Activated CD4-positive, alpha-beta T cell treated with anti-CD3 and anti-CD28 coated beads for 48 hours (primary cell): ENCODE results near the gene USF3.

Source experiments
- DNase-seq: peaks from one replicate; pipeline ENCODE4 v3.0.0-alpha.2; 2020

The USF3 gene, protein sequence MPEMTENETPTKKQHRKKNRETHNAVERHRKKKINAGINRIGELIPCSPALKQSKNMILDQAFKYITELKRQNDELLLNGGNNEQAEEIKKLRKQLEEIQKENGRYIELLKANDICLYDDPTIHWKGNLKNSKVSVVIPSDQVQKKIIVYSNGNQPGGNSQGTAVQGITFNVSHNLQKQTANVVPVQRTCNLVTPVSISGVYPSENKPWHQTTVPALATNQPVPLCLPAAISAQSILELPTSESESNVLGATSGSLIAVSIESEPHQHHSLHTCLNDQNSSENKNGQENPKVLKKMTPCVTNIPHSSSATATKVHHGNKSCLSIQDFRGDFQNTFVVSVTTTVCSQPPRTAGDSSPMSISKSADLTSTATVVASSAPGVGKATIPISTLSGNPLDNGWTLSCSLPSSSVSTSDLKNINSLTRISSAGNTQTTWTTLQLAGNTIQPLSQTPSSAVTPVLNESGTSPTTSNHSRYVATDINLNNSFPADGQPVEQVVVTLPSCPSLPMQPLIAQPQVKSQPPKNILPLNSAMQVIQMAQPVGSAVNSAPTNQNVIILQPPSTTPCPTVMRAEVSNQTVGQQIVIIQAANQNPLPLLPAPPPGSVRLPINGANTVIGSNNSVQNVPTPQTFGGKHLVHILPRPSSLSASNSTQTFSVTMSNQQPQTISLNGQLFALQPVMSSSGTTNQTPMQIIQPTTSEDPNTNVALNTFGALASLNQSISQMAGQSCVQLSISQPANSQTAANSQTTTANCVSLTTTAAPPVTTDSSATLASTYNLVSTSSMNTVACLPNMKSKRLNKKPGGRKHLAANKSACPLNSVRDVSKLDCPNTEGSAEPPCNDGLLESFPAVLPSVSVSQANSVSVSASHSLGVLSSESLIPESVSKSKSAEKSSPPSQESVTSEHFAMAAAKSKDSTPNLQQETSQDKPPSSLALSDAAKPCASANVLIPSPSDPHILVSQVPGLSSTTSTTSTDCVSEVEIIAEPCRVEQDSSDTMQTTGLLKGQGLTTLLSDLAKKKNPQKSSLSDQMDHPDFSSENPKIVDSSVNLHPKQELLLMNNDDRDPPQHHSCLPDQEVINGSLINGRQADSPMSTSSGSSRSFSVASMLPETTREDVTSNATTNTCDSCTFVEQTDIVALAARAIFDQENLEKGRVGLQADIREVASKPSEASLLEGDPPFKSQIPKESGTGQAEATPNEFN (N-terminal part only)

GRCh38 chr3:113695786-113696645 is at the start of gene USF3:
Gene USF3 (minus strand): TSS chr3:113696642. CDS start chr3:113674878, 21,764 bp downstream.
- DNase-seq: peak; percentile 82

DNA sequence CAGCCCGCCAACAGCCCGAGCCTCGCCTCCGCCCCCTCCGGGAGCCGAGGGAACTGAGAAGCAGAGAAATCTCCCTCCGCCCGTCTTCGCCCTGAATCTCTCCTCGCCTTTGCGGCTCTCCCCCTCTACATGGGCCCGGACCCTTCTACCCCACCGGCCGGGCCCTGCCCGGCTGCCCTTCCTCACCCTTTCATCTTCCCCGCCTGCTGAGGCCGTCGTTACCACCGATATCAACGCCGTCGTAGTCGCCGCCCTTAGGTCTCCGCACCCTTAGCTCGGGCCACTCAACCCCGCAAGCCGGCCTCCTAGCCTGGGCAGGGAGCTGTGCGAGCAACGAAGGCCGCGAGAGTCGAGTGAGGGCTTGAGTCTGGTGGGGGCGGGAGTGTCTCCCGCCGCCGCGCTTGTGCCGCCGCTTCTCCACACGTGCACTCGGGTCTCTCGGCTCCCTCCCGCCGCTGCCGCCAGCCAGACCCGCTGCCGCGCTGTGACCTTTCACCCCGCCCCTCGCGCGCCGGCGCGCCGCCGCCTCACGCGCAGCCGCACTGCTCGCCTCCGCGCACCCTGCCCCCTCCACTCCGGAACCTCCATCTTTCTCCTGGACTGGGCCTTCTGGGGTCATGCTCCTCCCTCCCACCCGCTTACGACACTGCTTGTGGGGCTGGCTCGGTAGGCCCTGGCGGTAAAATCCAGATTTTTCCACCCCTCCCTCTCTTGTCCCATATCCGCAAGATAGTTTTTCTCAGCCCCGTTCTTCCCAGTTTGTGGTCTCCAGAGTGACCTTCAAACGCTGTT is 49.5 kb upstream of the USF3 start, which contains the start of gene NAA50:
Gene NAA50 (minus strand): TSS at position 494 of the 792 bp plus-strand sequence. CDS start 300 bp downstream, at position 194.
- DNase-seq: peak; percentile 96

DNA sequence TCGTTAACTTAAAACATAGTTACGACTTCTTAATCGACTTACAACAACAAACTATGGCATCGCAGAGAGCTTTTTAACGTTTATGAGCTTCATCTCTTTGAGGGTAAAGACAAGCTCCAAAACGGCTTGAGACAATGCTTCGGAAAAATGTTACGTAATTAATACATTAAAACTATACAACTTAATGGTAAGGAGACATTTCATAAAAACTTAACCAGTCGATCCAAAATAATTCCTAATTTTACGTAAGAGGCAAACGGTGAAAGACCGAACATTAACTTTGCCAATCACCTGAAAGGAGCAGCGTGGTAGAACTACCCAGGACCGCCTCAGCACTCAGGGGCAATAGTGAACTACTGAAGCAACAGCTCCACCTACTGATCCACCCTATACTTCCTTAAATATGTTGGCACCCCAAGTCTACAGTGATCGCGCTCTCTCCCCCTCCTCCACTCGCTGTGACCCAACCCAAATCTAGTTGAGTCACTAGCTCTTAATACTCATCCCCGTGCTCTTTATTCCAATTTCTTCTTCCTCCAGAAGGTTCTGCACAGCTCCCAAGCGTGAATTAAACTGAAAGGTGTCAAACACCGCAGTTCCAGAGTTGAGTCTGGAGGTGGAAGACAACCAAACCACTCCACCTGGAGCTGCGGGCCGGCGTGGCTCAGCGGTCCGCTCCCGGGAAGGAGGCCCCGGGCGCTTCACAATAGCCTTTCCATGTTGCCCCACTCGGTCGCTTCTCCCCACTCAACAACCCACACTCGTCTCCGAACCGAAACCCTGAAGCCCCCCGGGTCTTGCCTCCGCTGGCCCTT is 48.7 kb upstream of the USF3 start:
- peak; percentile 85 for DNase-seq

GRCh38 chr3:113743006-113743630 is 46.7 kb upstream of the USF3 start:
- DNase-seq: no peak

- DNase-seq: no peak
Observed at GRCh38 chr3:113741620-113742019, 45.2 kb upstream of the USF3 start.

DNA sequence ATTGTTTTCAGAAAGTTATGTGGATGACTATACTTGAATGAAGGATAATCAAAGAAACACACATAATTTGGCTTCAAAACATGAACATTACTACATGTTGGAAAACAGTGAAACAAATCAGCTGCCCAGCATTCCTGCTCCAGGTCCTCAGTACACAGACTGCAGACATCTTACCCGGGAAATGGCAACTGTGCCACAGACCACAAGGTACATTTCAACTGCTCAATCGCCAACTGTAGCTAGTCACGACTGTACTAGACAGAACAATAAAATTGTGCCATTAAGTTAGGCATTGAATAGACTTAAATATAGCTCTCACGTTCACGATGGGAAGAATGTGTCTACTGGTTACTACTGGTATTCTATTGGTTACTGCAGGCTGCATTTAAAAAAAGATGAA is 44.6 kb upstream of the USF3 start:
- no peak for DNase-seq

- no peak for DNase-seq
Observed at GRCh38 chr3:113736548-113737089, 40.2 kb upstream of the USF3 start.

DNA sequence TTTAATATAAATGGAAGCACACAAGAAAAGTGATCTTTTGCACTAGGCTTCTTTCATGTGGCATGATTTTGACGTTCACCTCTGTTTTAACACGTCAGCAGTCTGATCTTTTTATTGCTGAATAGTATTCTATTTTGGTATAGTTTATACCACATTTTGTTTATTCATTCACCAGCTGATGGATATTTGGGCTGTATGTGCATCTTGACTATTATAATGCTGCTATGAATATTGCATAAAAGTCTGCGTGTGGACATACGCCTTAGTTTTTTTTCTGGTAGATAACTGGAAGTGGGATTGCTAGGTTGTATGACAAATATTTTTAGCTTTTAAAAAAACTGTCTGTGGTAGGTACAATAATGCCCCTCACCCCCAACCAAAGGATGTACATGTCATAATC is 35.3 kb upstream of the USF3 start:
- no peak for DNase-seq

DNA sequence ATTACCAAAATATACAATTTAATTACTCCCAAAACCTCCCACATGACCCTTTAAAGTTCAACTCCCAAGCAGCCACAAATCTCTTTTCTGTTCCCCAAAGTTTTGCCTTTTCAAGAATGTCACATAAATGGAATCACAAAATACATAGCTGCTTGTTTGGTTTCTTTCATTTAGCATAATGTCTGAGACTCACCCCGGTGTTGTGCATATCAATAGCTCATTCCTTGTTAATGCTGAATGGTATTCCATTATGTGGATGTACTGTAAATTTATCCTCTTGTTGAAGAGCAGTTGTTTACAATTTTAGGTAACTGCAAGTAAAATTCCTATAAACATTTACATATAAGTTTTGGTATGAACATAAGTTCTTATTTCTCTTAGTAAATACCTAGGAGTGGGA is 34.1 kb upstream of the USF3 start:
- no peak for DNase-seq

- DNase-seq: no peak
Observed at GRCh38 chr3:113728661-113729060, 32.2 kb upstream of the USF3 start.

GRCh38 chr3:113721636-113722035 is 25.2 kb upstream of the USF3 start:
- DNase-seq: no peak

GRCh38 chr3:113719758-113720157 is 23.3 kb upstream of the USF3 start:
- no peak for DNase-seq

DNA sequence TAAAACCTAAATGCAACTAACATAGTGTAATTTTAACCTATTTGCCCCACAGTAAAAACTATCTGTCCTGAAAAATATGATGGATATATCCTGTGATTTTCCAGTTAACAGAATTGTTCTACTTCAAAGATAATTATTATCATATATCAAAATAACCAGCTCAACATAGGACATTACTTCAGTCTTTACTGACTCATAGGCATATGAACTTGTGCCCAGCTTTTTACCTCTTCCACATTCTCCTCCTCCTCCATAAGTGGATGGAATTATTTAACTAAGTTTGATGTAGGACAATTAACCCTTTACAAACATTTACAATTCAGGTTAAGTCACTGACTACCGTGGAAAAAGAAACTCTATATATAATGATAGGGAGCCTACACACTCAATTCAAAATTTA is 22.9 kb upstream of the USF3 start:
- DNase-seq: no peak

- no peak for DNase-seq
Observed at GRCh38 chr3:113717818-113718217, 21.4 kb upstream of the USF3 start.

DNA sequence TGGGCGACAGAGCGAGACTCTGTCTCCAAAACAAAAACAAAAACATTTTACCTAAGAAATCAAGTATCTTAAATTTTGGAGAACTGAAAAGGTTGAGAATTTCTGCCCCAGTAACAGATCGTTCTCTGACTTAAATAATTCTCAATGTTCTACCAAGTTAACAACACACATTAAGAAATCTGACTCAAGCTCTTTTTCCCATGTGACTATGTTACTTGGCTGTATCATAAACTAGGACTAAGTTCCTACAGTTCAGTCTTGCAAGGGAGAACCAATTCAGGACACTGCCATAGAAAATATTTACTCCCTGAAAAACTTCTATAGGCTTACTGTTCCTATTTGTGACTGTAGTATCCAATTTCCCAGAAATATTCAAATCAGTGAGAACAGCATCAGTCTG is 20.9 kb upstream of the USF3 start:
- no peak for DNase-seq

DNA sequence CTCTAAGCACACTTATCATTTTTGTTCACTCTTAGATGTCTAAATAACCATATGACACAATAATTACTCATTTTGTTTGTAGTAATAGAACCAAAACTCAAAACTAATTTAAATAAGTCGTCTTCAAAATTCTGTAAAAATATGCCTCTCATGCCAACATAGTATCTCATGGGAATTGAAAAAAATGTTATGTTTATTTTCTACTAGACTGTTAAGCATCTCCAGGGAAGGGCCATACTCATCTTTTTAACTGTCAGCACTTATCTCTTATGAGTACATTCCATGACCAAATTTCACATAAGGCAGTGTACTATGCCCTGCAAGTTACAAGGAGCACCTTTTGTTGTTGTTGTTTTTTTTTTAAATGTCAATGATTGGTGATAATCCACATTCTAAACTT is 18.3 kb upstream of the USF3 start:
- no peak for DNase-seq

DNA sequence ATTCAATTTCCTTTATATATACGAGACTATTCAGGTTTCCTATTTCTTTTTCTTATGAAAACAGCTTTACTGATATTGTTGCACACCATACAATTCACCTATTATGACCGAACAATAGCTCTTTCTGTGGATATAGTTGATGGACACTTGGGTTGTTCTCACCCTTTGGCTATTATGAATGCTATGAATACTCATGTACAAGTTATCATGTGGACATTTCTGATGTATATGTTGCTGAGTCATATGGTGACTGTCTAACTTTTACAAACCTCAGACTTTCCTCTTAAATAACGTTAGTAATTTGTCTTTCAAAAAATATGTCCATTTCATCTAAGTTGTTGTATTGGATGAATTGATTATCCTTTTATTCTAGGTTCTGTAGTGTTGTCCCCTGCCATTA is 15.7 kb upstream of the USF3 start:
- DNase-seq: no peak

- no peak for DNase-seq
Observed at GRCh38 chr3:113707835-113708234, 11.4 kb upstream of the USF3 start.

- DNase-seq: peak; percentile 18
Observed at GRCh38 chr3:113698956-113699355, 2.5 kb upstream of the USF3 start.
